Body of pancreas (tissue), 4 donors: ENCODE results near the gene THSD7A. TPM values are rescaled to one million over a fixed set of nuclear protein-coding genes. Genes with fewer than 3 reads are reported as not detected.
A peak's percentile ranks its signal among the peaks of the same experiment; 100 is the strongest.

Experiments used
- ATAC-seq: fragments of 150-250 bp; one replicate; pipeline ENCODE4 v1.9.1; 2016
- DNase-seq, 4 donors: peaks; one replicate each; pipeline ENCODE4 v3.0.0-alpha.2; 2019
- H3K27ac ChIP-seq, 4 donors: fragments of 200-600 bp; sonication (generic); 1 replicate in 3 of 4; 2 replicates in 1 of 4; pipeline versions ENCODE4 v1.5.1 to v1.6.1; 2016 to 2019; ENCODE audit warnings: mild to moderate bottlenecking in 1 of 4, mixed read lengths in 1 of 4, moderate library complexity in 1 of 4
- H3K27me3 ChIP-seq, 2 donors: fragments of 200-600 bp; sonication (generic); one replicate each; pipeline ENCODE4 v1.6.0; 2016; ENCODE audit warnings: mild to moderate bottlenecking in 1 of 2
- H3K36me3 ChIP-seq, 2 donors: fragments of 200-600 bp; sonication (generic); replicated peaks in 1 of 2; 2 replicates each; pipeline ENCODE4 v1.5.1; 2016; ENCODE audit warnings: low read depth in 2 of 2; ENCODE audit not compliant: insufficient read depth in 1 of 2
- H3K4me1 ChIP-seq: fragments of 200-600 bp; sonication (generic); one replicate; pipeline ENCODE4 v1.6.0; 2016
- H3K4me3 ChIP-seq, 2 donors: fragments of 200-600 bp; sonication (generic); 1 replicate in 1 of 2; 2 replicates in 1 of 2; pipeline ENCODE4 v1.5.1; 2016 to 2019
- H3K9me3 ChIP-seq, 3 donors: fragments of 200-600 bp; sonication (generic); 1 replicate in 2 of 3; 2 replicates in 1 of 3; pipeline ENCODE4 v1.5.1; 2016
- POLR2A ChIP-seq, 3 donors: fragments of 450-650 bp; IDR thresholded peaks; one replicate each; pipeline ENCODE4 v1.6.1; 2016; ENCODE audit warnings: antibody characterized with exemption in 3 of 3, mild to moderate bottlenecking in 2 of 3
- WGBS, 2 donors: methylation state at CpG; one replicate each; pipeline ENCODE4 v1.1.5; 2017; 5-methylcytosine and 5-hydroxymethylcytosine counted together
- intact Hi-C: fragments of 100-400 bp; cut with DNase I; formaldehyde crosslinking; loops from one replicate; pipeline ENCODE4 v1.15.1; 2023
- total RNA-seq, 2 donors: library from RNA; depleted of rRNA; stranded (reverse); fragments of >200 nt; gene quantifications; one replicate each; pipeline ENCODE4 v1.1.0, GENCODE V29; 2016
- TF ChIP-seq, protein P1 (sequence below), 7 experiments: fragments of 450-650 bp in 4 of 7; fragments of 200-600 bp in 3 of 7; sonication (generic) in 3 of 7; IDR thresholded peaks; one replicate each; pipeline ENCODE4 v1.5.1; 2016 to 2019; ENCODE audit warnings: antibody characterized with exemption in 7 of 7

THSD7A gene
- total RNA-seq, 2 donors from 2014 or later = 0.66 to 7.0 TPM

GRCh38 chr7:11650030-11650429 lies 182.0 kb downstream of the THSD7A start:
- TF ChIP-seq, protein P1, sequence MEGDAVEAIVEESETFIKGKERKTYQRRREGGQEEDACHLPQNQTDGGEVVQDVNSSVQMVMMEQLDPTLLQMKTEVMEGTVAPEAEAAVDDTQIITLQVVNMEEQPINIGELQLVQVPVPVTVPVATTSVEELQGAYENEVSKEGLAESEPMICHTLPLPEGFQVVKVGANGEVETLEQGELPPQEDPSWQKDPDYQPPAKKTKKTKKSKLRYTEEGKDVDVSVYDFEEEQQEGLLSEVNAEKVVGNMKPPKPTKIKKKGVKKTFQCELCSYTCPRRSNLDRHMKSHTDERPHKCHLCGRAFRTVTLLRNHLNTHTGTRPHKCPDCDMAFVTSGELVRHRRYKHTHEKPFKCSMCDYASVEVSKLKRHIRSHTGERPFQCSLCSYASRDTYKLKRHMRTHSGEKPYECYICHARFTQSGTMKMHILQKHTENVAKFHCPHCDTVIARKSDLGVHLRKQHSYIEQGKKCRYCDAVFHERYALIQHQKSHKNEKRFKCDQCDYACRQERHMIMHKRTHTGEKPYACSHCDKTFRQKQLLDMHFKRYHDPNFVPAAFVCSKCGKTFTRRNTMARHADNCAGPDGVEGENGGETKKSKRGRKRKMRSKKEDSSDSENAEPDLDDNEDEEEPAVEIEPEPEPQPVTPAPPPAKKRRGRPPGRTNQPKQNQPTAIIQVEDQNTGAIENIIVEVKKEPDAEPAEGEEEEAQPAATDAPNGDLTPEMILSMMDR (IDR thresholded peaks at IDR 0.05) = no peak
- no peak for TF ChIP-seq POLR2A (IDR thresholded peaks at IDR 0.05)
- H3K9me3 ChIP-seq = no peaks in the 10 kb centered on the region
- no peaks in the 10 kb centered on the region for H3K27me3 ChIP-seq
- intact Hi-C loops = no loop called here
- no peaks in the 10 kb centered on the region for H3K36me3 ChIP-seq
- H3K4me3 ChIP-seq = no peak overlapping the region
- no peak for ATAC-seq
- no peak for DNase-seq
- H3K4me1 ChIP-seq = no peaks in the 10 kb centered on the region
- 51 to 60% methylated on average over 2 of the region's 2 CpGs for WGBS, 2 donors
- H3K27ac ChIP-seq = no peak overlapping the region

- Histone ChIP-seq H3K4me3 (no peak overlapping the region), H3K27ac (no peak overlapping the region), H3K4me1 (no peaks in the 10 kb centered on the region), H3K27me3 (no peaks in the 10 kb centered on the region), H3K9me3 (no peaks in the 10 kb centered on the region), H3K36me3 (no peaks in the 10 kb centered on the region)
- intact Hi-C loops = no loop called here
- DNase-seq (no peak), ATAC-seq (no peak)
- no peak for TF ChIP-seq POLR2A (IDR thresholded peaks at IDR 0.05)
- TF ChIP-seq, protein P1 (IDR thresholded peaks at IDR 0.05) = no peak
Observed at GRCh38 chr7:11648980-11649379, 183.0 kb downstream of the THSD7A start.

GRCh38 chr7:11648101-11648500 lies 183.9 kb downstream of the THSD7A start:
- Histone ChIP-seq H3K36me3 (no peaks in the 10 kb centered on the region), H3K27ac (no peak overlapping the region), H3K9me3 (no peaks in the 10 kb centered on the region), H3K4me3 (no peak overlapping the region), H3K27me3 (no peaks in the 10 kb centered on the region), H3K4me1 (no peaks in the 10 kb centered on the region)
- no peak for TF ChIP-seq POLR2A (IDR thresholded peaks at IDR 0.05)
- TF ChIP-seq, protein P1 (IDR thresholded peaks at IDR 0.05) = no peak
- WGBS, 2 donors = 68 to 73% methylated on average over 3 of the region's 3 CpGs
- intact Hi-C loops = no loop called here
- DNase-seq = no peak
- ATAC-seq = no peak

DNA sequence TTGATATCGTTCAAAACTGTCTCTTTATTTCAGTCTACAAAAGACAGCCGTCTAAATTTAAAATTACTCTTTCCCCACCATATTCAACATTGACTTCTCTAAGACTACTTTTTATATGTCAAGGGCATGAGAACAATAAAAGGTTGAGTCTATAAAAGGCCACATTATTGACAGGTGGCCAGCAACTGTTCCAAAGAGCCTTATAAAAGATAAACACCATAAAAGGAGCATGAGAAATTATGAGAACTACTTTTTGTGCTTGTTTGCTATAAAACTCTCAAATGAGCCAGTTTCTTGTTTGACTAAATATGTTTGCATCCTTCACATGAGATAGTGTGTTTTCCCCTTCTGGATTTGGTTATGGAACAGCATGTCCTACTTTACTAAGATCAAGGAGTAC lies 189.2 kb downstream of the THSD7A start:
- H3K36me3 ChIP-seq = no peaks in the 10 kb centered on the region
- DNase-seq = peak in 1 of 4 donors; percentile 26
- H3K27ac ChIP-seq = no peak overlapping the region
- H3K4me1 ChIP-seq = no peaks in the 10 kb centered on the region
- 43 to 50% methylated on average over 2 of the region's 2 CpGs for WGBS, 2 donors
- intact Hi-C loops = no loop called here
- no peaks in the 10 kb centered on the region for H3K27me3 ChIP-seq
- TF ChIP-seq, protein P1 (IDR thresholded peaks at IDR 0.05) = no peak
- no peak for TF ChIP-seq POLR2A (IDR thresholded peaks at IDR 0.05)
- ATAC-seq = no peak
- no peaks in the 10 kb centered on the region for H3K9me3 ChIP-seq
- no peak overlapping the region for H3K4me3 ChIP-seq

DNA sequence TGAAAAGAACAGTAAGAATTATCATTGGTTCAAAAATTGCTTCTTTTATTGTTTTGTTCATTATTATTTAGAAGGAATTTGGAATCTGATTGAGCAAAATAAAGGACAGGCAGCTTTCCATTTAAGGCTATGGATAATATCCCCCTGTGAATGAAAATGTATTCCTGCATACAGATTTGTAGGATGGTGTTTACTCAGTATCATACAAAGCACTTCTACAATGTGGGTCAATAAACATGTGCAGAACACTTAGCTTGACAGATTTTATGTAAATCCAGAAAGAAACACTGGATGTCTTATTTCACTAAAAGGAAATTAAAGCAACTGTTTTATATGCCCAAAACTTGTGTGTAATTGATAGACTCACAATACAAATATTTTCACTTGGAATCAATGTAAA lies 189.7 kb downstream of the THSD7A start:
- TF ChIP-seq, protein P1 (IDR thresholded peaks at IDR 0.05) = no peak
- TF ChIP-seq POLR2A (IDR thresholded peaks at IDR 0.05) = no peak
- no peaks in the 10 kb centered on the region for H3K36me3 ChIP-seq
- intact Hi-C loops = no loop called here
- DNase-seq (no peak), ATAC-seq (no peak)
- no peaks in the 10 kb centered on the region for H3K27me3 ChIP-seq
- H3K9me3 ChIP-seq = no peaks in the 10 kb centered on the region
- no peak overlapping the region for H3K4me3 ChIP-seq
- no peaks in the 10 kb centered on the region for H3K4me1 ChIP-seq
- H3K27ac ChIP-seq = peak overlapping the region in 1 of 4 donors; percentile 18
